PC-9 (cell line): ENCODE data around the gene MRPL28. TPM values are rescaled to one million over a fixed set of nuclear protein-coding genes. Genes with fewer than 3 reads are reported as not detected.

ENCODE experiments used
- BruUV-seq: library from RNA; stranded (reverse); fragments of 400-500 nt; replicated peaks from 2 replicates; lab custom pipeline; 2021; lab: Mats Ljungman, UMichigan
- CTCF ChIA-PET: fragments of 300-600 bp; sonication (Branson Sonifier 250); formaldehyde crosslinking; loops from one replicate; lab custom pipeline; 2022; ENCODE audit warnings: antibody characterized with exemption; lab: Charles Lee
- POLR2A ChIA-PET: fragments of 300-600 bp; sonication (Branson Sonifier 250); formaldehyde crosslinking; loops from one replicate; lab custom pipeline; 2022; ENCODE audit warnings: antibody characterized with exemption; ENCODE audit not compliant: unreplicated experiment; lab: Charles Lee
- DNase-seq, 2 experiments: peaks; one replicate each; pipeline versions ENCODE4 v3.0.0 to v3.0.0-alpha.2; 2015 to 2022; ENCODE audit warnings: mixed read lengths in 1 of 2
- H2AFZ ChIP-seq: fragments of 200-600 bp; sonication (generic); 2 replicates; pipeline ENCODE4 v1.8.1; 2017; ENCODE audit warnings: antibody characterized with exemption
- H3F3A ChIP-seq: fragments of 200-600 bp; sonication (generic); 2 replicates; pipeline ENCODE4 v1.8.1; 2017; ENCODE audit warnings: antibody characterized with exemption, mild to moderate bottlenecking, low read depth; ENCODE audit not compliant: insufficient read depth
- H3K27ac ChIP-seq: fragments of 200-600 bp; sonication (generic); 2 replicates; pipeline ENCODE4 v1.6.1; 2016; ENCODE audit warnings: mixed run types
- H3K27me3 ChIP-seq: fragments of 200-600 bp; sonication (generic); 2 replicates; pipeline ENCODE4 v1.6.1; 2016; ENCODE audit warnings: low read depth, mixed run types; ENCODE audit not compliant: insufficient read depth
- H3K36me3 ChIP-seq: fragments of 200-600 bp; sonication (generic); 2 replicates; pipeline ENCODE4 v1.6.1; 2016; ENCODE audit warnings: low read depth, mixed run types
- H3K4me1 ChIP-seq: fragments of 200-600 bp; sonication (generic); replicated peaks from 2 replicates; pipeline ENCODE4 v1.6.1; 2016; ENCODE audit warnings: mixed run types; ENCODE audit not compliant: insufficient read depth
- H3K4me2 ChIP-seq: fragments of 200-600 bp; sonication (generic); 2 replicates; pipeline ENCODE4 v1.6.1; 2017; ENCODE audit warnings: mixed run types
- H3K4me3 ChIP-seq: fragments of 200-600 bp; sonication (generic); 2 replicates; pipeline ENCODE4 v1.6.1; 2016; ENCODE audit warnings: mixed run types
- H3K79me2 ChIP-seq: fragments of 200-600 bp; sonication (generic); 2 replicates; pipeline ENCODE4 v1.6.1; 2017; ENCODE audit warnings: low read depth, mixed run types
- H3K9me2 ChIP-seq: fragments of 200-600 bp; sonication (generic); 2 replicates; pipeline ENCODE4 v1.8.1; 2017; ENCODE audit warnings: mild to moderate bottlenecking; ENCODE audit not compliant: insufficient read depth
- H3K9me3 ChIP-seq: fragments of 200-600 bp; sonication (generic); 2 replicates; pipeline ENCODE4 v1.8.1; 2016; ENCODE audit warnings: low read depth; ENCODE audit not compliant: insufficient read depth
- H4K20me1 ChIP-seq: fragments of 200-600 bp; sonication (generic); 2 replicates; pipeline ENCODE4 v1.8.1; 2017; ENCODE audit not compliant: insufficient read depth
- EZH2 ChIP-seq: fragments of 200-600 bp; sonication (generic); IDR thresholded peaks from 2 replicates; pipeline ENCODE4 v1.8.0; 2017; ENCODE audit warnings: antibody characterized with exemption, low read depth
- intact Hi-C: fragments of 100-400 bp; cut with micrococcal nuclease; formaldehyde crosslinking; loops from one replicate; pipeline ENCODE4 v1.10.0; 2022; ENCODE audit not compliant: unreplicated experiment
- total RNA-seq: library from RNA; stranded (reverse); gene quantifications from 2 replicates; pipeline ENCODE4 v1.2.3, GENCODE V29; 2021
- TF ChIP-seq, protein P1 (sequence below): fragments of 200-600 bp; sonication (generic); conservative IDR thresholded peaks from 2 replicates; pipeline ENCODE4 v1.6.1; 2017; ENCODE audit warnings: mixed run types, antibody characterized with exemption, mild to moderate bottlenecking, moderate library complexity

MRPL28 gene
- total RNA-seq, 1 experiment from 2014 or later: 150 TPM

DNA sequence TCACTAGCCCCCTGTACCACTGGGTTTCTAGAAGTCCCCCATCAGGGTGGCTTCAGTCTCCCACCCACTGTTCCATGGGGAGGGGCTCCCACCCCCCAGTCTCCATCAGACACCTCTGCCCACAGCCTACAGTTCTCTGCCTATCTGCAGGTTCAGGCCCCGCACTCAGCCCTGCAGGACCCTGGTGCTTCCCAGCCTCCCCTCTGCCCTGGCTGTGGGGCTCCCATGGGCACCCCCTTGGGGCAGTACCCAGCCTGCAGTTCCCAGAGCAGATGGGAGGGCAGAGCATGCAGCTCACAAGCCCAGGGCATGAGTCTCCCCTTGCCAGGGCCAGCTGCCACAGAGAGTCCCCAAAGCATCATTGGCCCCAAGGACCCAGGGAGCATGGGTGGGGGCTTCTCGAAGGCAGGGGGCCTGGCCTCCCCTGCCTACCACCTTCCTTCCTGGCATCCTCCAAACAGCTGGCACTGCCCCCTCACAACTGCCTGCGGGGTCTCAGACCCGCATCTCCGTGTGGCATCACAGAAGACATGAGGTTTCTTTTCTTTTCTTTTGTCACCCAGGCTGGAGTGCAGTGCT lies 2.8 kb upstream of the MRPL28 start:
- POLR2A ChIA-PET: no interaction called here
- no peaks in the 10 kb centered on the region for H3K9me2 ChIP-seq
- CTCF ChIA-PET: no interaction called here
- no peak overlapping the region for H2AFZ ChIP-seq
- H3F3A ChIP-seq: peaks cover 7% of the 10 kb centered on the region; the same call in 1 of the 2 replicates
- no peaks in the 10 kb centered on the region for H3K9me3 ChIP-seq
- no peaks in the 10 kb centered on the region for H3K79me2 ChIP-seq
- peaks cover 5% of the 10 kb centered on the region; the same call in 1 of the 2 replicates for H3K4me1 ChIP-seq
- no TSS peak for BruUV-seq
- intact Hi-C loops: no loop called here
- no peak overlapping the region for H3K4me2 ChIP-seq
- no peak overlapping the region for H3K4me3 ChIP-seq
- H3K27ac ChIP-seq: no peak overlapping the region
- no peak for TF ChIP-seq EZH2
- TF ChIP-seq, protein P1, sequence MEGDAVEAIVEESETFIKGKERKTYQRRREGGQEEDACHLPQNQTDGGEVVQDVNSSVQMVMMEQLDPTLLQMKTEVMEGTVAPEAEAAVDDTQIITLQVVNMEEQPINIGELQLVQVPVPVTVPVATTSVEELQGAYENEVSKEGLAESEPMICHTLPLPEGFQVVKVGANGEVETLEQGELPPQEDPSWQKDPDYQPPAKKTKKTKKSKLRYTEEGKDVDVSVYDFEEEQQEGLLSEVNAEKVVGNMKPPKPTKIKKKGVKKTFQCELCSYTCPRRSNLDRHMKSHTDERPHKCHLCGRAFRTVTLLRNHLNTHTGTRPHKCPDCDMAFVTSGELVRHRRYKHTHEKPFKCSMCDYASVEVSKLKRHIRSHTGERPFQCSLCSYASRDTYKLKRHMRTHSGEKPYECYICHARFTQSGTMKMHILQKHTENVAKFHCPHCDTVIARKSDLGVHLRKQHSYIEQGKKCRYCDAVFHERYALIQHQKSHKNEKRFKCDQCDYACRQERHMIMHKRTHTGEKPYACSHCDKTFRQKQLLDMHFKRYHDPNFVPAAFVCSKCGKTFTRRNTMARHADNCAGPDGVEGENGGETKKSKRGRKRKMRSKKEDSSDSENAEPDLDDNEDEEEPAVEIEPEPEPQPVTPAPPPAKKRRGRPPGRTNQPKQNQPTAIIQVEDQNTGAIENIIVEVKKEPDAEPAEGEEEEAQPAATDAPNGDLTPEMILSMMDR: no peak
- H4K20me1 ChIP-seq: no peaks in the 10 kb centered on the region
- H3K27me3 ChIP-seq: no peaks in the 10 kb centered on the region
- no peaks in the 10 kb centered on the region for H3K36me3 ChIP-seq
- no peak for DNase-seq

DNA sequence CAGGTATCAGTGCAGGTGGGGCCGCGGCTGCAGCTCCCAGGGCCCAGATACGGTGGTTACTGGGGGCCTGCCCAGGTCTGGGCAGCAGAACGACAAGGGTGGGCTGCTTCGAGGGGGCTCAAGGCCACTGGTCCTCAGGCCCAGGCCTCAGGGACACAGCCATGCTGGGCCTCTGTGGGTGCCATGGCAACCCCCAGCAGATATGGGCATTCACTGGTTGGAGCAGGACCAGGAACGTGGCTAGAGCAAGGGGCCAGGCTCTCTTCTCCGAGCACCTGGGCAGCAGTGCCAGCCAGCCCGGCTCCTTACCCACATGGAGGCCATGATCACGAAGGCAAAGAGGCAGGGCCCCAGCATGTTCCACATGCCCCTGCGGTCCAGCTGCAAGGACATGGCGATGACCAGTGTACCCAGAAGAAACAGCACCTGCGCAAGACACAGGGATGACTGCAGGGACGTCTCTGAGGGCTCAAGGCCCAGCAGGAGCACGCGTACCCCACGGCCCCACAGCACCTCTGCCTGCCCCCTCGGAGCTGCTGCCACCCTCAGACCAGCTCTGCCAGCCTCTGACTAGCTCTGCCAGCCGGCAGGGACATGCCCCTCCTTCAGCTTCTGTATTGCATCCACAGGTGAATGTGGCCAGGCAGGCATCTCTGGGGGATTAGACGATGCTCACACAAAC lies 2.1 kb upstream of the MRPL28 start:
- intact Hi-C loops: no loop called here
- Histone ChIP-seq H2AFZ (no peak overlapping the region), H3K4me2 (no peak overlapping the region), H3K36me3 (no peaks in the 10 kb centered on the region), H3K9me2 (no peaks in the 10 kb centered on the region), H3K27ac (no peak overlapping the region), H3K79me2 (no peaks in the 10 kb centered on the region), H3K4me1 (peaks cover 5% of the 10 kb centered on the region; the same call in 1 of the 2 replicates), H3K9me3 (no peaks in the 10 kb centered on the region), H3K27me3 (no peaks in the 10 kb centered on the region), H4K20me1 (no peaks in the 10 kb centered on the region), H3F3A (peaks cover 7% of the 10 kb centered on the region; the same call in 1 of the 2 replicates), H3K4me3 (no peak overlapping the region)
- ChIA-PET POLR2A (interaction anchor here (0.7 kb wide), 1 partner anchor 10 kb away, joined by 5 read pairs; no protein-coding TSS in a partner anchor), CTCF (no interaction called here)
- no TSS peak for BruUV-seq
- TF ChIP-seq, protein P1: no peak
- no peak for TF ChIP-seq EZH2
- DNase-seq: no peak

DNA sequence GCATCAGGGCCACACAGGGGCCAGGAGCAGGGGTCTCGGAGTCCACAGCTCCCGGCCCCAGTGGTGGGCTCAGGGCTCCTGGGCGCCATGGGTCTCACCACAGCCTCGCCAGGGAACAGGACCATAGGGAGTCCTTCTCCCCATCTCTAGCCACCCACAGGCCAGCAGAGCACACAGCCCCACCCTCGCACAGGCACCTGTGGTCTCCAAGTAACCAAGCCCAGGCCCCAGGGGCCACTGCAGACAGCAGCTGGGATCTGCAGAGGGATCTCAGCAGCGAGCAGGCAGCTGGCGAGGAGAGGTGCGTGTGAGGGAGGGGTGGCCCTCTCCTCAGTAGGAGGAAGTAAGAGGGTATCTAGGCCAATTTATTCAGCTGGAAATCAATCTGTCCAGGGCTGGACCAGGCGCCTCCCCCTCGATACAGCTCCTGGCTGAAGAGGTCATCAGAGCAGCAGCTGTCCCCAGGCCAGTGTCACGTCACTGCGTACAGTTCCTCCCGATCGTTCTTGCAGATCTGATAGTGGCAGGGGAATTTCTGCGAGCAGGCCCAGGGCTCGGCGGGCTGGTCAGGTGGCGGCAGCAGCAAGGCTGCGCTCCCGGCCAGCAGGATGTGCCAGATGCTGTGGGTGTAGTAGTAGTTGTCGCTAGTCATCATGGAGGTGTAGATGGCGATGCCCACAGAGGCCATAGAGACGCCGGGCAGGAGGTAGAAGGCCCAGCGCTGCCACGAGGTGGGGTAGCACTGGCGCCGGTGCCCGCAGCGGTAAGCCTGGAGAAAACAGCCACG lies 1.4 kb upstream of the MRPL28 start:
- no peak for TF ChIP-seq EZH2
- TF ChIP-seq, protein P1: no peak
- no TSS peak for BruUV-seq
- Histone ChIP-seq H3K36me3 (0 out of 2 replicates have a peak, but pooled peaks cover under 1% of the 10 kb centered on the region), H3K9me3 (no peaks in the 10 kb centered on the region), H3F3A (peaks cover 7% of the 10 kb centered on the region; the same call in 1 of the 2 replicates), H3K4me1 (peaks cover 5% of the 10 kb centered on the region; the same call in 1 of the 2 replicates), H3K4me3 (no peak overlapping the region), H3K27me3 (no peaks in the 10 kb centered on the region), H3K79me2 (no peaks in the 10 kb centered on the region), H3K9me2 (no peaks in the 10 kb centered on the region), H4K20me1 (no peaks in the 10 kb centered on the region), H3K4me2 (no peak overlapping the region), H3K27ac (no peak overlapping the region), H2AFZ (no peak overlapping the region)
- ChIA-PET CTCF (no interaction called here), POLR2A (interaction anchor here (0.7 kb wide), 1 partner anchor 11 kb away, joined by 5 read pairs; no protein-coding TSS in a partner anchor)
- no peak for DNase-seq
- intact Hi-C loops: no loop called here
